Mesothelial cell of epicardium (in vitro differentiated cells): ENCODE data around the gene ZNF213. TPM values are rescaled to one million over a fixed set of nuclear protein-coding genes. Genes with fewer than 3 reads are reported as not detected.
A peak's percentile ranks its signal among the peaks of the same experiment; 100 is the strongest.

Experiments
- DNase-seq, 2 experiments: peaks; one replicate each; pipeline ENCODE4 v3.0.0; 2021; ENCODE audit warnings: low spot score in 2 of 2; ENCODE audit not compliant: unreplicated experiment in 2 of 2
- H3K27ac Mint-ChIP-seq: 2 replicates; pipeline ENCODE4 v1.8.0; 2021; ENCODE audit warnings: mixed read lengths
- H3K27me3 Mint-ChIP-seq: 2 replicates; pipeline ENCODE4 v1.8.0; 2021; ENCODE audit warnings: low read depth, mixed read lengths
- H3K36me3 Mint-ChIP-seq: 2 replicates; pipeline ENCODE4 v1.8.0; 2021; ENCODE audit warnings: mixed read lengths
- H3K4me1 Mint-ChIP-seq: 2 replicates; pipeline ENCODE4 v1.8.0; 2021; ENCODE audit warnings: mixed read lengths
- H3K4me3 Mint-ChIP-seq: 2 replicates; pipeline ENCODE4 v1.8.0; 2021; ENCODE audit warnings: mild to moderate bottlenecking, moderate library complexity, mixed read lengths
- H3K9me3 Mint-ChIP-seq: 2 replicates; pipeline ENCODE4 v1.8.0; 2021; ENCODE audit warnings: mixed read lengths
- total RNA-seq: library from RNA; stranded (reverse); gene quantifications from 3 replicates; pipeline ENCODE4 v1.2.1, GENCODE V29; 2021
- TF ChIP-seq, protein P1 (sequence below): fragments of 200-600 bp; sonication (generic); IDR thresholded peaks from one replicate; pipeline ENCODE4 v1.5.0; 2021; ENCODE audit warnings: antibody characterized with exemption; ENCODE audit not compliant: unreplicated experiment

The ZNF213 gene
- total RNA-seq, 1 donor from 2014 or later: 13.4 TPM

DNA sequence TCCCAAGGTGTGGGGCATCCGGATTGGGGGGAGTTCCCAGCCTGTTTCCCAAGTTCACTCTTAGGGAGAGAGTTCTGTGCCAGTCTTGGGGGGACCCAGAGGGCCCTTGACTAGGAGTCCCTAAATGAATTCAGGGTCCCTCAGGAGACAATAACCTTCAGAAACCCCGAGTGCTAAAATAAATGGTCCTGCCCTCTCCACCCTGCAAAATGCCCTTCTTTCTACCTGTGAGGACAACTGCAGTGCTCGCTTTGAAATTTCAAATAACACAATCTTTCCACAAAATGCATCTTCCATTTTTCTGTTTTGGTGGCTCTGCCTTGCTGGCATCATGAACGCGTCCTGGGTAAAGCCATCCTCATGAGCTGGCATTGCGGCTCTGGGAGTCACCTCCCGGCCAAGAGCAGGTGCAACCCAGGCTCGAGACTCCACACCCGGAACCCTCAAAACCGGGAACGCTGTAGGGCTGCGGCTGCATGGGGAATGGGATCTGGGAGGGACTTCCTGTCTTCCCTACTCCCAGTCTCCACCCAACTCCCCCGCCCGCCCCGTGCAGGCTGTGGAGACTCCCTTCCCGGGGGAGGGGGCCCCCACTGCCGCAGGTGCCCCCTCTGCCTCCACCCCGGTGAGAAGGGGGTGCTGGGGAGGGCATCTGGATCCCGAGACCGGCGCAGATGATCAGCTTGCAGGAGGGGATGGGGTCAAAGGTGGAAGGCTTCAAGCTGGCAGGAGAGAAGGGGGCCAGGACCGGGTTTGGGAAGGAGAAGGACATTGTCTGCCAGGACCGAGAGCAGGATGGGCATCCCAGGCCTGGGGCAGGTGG lies 22.6 kb upstream of the ZNF213 start, which contains the start of gene ZNF205:
ZNF205 (plus strand) TSS at position 529 of the 823 bp plus-strand sequence. CDS start 845 bp downstream, outside the sequence.
- H3K4me1 Mint-ChIP-seq: peaks cover 28% of the 10 kb centered on the region
- peak within 1 kb of the TSS; percentile 84 for H3K4me3 Mint-ChIP-seq
- H3K27me3 Mint-ChIP-seq: no peaks in the 10 kb centered on the region
- DNase-seq: peak; percentile 58 to 84
- TF ChIP-seq, protein P1, sequence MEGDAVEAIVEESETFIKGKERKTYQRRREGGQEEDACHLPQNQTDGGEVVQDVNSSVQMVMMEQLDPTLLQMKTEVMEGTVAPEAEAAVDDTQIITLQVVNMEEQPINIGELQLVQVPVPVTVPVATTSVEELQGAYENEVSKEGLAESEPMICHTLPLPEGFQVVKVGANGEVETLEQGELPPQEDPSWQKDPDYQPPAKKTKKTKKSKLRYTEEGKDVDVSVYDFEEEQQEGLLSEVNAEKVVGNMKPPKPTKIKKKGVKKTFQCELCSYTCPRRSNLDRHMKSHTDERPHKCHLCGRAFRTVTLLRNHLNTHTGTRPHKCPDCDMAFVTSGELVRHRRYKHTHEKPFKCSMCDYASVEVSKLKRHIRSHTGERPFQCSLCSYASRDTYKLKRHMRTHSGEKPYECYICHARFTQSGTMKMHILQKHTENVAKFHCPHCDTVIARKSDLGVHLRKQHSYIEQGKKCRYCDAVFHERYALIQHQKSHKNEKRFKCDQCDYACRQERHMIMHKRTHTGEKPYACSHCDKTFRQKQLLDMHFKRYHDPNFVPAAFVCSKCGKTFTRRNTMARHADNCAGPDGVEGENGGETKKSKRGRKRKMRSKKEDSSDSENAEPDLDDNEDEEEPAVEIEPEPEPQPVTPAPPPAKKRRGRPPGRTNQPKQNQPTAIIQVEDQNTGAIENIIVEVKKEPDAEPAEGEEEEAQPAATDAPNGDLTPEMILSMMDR: no peak
- peak within 1 kb of the TSS; percentile 97 for H3K27ac Mint-ChIP-seq
- H3K9me3 Mint-ChIP-seq: no peaks in the 10 kb centered on the region
- peaks cover 6% of the 10 kb centered on the region for H3K36me3 Mint-ChIP-seq

DNA sequence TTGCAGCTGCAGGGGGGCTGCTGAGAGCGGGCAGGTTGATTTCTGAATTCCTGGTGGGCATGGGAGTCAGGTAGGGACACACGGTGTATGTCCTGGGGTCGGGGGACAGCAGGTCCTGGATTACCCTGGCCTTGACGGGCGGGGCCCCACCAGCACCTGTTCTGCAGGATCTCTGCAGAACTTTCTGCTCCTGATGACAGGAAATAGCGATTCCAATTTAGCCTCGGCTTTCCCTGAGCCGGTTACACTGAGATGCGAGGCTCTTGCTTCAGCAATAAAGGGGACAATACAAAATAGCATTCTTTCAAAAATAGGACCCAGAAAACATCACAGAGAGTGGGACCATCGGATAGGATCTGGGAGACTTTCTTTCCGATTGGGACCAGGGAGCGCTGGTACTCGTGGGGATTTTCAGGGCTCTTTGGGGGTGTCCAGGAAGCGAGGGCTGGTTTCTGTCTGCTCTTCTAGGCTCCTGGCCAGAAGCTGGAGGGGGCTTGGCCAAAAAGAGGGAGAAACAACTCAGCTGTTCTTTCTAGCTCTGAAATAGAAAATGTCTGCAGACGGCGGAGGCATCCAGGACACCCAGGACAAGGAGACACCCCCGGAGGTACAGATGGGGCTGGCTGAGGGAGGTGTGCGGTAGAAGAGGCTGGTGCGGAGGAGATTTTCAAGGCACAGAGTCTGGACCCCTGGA lies 21.8 kb upstream of the ZNF213 start:
- Mint-ChIP-seq H3K36me3 (peaks cover 6% of the 10 kb centered on the region), H3K27me3 (no peaks in the 10 kb centered on the region), H3K9me3 (no peaks in the 10 kb centered on the region), H3K27ac (peak overlapping the region; percentile 10), H3K4me3 (peak overlapping the region; percentile 84), H3K4me1 (peaks cover 26% of the 10 kb centered on the region)
- DNase-seq: no peak
- TF ChIP-seq, protein P1: no peak

DNA sequence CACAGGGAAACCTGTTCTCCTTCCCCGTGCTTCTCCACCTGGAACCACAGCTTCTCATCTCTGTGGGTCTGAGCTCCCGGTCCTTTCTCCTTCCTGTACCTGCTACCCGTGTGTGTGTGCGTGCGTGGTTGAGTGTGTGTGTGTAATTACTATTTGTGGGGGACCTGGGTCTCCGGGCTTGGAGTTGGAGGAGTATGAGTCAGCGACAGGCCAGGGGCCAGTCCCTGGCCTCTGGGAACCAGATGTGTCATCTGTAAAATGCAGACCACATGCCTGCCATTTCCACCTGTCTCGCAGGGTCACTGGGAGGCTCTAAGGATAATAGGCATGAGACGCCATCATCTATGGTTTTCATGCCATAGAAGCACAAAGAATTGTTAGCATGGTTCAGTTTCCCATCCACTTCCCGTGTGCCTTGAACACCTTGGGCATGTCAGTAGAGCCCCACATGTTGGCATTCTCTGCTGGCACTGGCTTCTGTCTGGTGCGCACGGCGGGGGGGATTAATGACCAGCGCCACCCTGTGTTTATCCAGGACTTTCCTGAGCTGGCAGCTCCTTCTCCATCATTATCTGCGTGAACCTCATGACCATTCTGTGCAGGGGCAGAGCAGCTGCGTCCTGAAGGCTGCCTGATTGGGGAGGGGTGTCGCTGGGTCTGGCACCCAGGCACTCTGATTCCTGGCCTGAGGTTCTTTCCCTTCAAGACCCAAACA lies 20.9 kb upstream of the ZNF213 start:
- H3K9me3 Mint-ChIP-seq: no peaks in the 10 kb centered on the region
- peak overlapping the region; percentile 84 for H3K4me3 Mint-ChIP-seq
- peaks cover 10% of the 10 kb centered on the region for H3K36me3 Mint-ChIP-seq
- no peak for DNase-seq
- H3K4me1 Mint-ChIP-seq: peaks cover 26% of the 10 kb centered on the region
- TF ChIP-seq, protein P1: no peak
- H3K27ac Mint-ChIP-seq: peak overlapping the region; percentile 47
- H3K27me3 Mint-ChIP-seq: no peaks in the 10 kb centered on the region

DNA sequence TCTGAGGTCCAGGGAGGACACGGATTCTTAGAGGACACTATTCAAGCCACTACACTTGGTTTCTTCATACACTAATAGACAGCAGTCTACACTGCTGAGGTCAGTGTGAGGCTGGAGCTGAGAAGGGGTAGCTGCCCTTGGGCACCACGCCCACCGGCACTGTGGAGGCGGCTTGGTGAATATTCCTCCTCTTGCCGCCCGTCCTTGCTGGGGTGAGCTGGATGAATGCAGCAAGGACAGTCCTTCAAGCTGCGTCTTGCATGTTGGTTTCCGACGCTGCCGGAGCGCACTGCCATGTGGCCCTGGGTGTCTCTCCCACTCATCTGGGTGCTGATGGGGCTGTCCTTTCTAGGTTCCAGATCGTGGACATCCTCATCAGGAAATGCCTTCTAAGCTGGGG lies 19.8 kb upstream of the ZNF213 start:
- Mint-ChIP-seq H3K4me1 (peaks cover 26% of the 10 kb centered on the region), H3K27me3 (no peaks in the 10 kb centered on the region), H3K4me3 (peak overlapping the region; percentile 52), H3K9me3 (no peaks in the 10 kb centered on the region), H3K36me3 (peaks cover 12% of the 10 kb centered on the region), H3K27ac (no peak overlapping the region)
- TF ChIP-seq, protein P1: no peak
- DNase-seq: no peak

DNA sequence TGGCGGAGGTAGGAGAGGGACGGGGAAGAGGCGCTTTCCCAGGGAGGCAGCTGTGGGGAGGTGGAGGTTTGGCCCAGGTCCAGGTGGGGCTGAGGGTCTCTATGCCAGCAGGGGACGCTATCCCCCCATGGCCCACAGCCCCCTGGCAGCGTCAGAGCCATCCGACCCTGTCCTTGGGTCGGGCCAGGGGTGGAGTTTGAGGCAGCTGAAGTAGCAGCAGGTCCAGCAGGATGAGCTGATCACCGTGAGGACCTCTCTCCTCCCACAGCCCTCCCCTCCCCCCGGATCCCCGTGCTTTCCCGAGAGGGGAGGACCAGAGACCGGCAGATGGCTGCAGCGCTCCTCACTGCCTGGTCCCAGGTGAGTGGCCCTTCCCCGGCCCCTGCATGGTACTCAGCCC lies 19.3 kb upstream of the ZNF213 start:
- no peak overlapping the region for H3K27ac Mint-ChIP-seq
- TF ChIP-seq, protein P1: no peak
- peaks cover 12% of the 10 kb centered on the region for H3K36me3 Mint-ChIP-seq
- H3K9me3 Mint-ChIP-seq: no peaks in the 10 kb centered on the region
- no peaks in the 10 kb centered on the region for H3K27me3 Mint-ChIP-seq
- H3K4me1 Mint-ChIP-seq: peaks cover 26% of the 10 kb centered on the region
- H3K4me3 Mint-ChIP-seq: no peak overlapping the region
- DNase-seq: no peak
